Muscle of leg (tissue), 11 donors: ENCODE results near the gene LRTM2. TPM values are rescaled to one million over a fixed set of nuclear protein-coding genes. Genes with fewer than 3 reads are reported as not detected.

Experiments
- DNase-seq: peaks from one replicate; pipeline ENCODE4 v3.0.0; 2013
- H3K27ac ChIP-seq: one replicate; pipeline ENCODE4 v1.5.1; 2013; ENCODE audit warnings: mild to moderate bottlenecking, low read length, control low read depth
- H3K27me3 ChIP-seq: one replicate; pipeline ENCODE4 v1.6.1; 2013; ENCODE audit warnings: low read length; ENCODE audit not compliant: control insufficient read depth, insufficient read depth
- H3K36me3 ChIP-seq: one replicate; pipeline ENCODE4 v1.6.1; 2013; ENCODE audit warnings: low read length; ENCODE audit not compliant: control insufficient read depth, insufficient read depth
- H3K4me1 ChIP-seq: one replicate; pipeline ENCODE4 v1.6.1; 2013; ENCODE audit warnings: low read length; ENCODE audit not compliant: control insufficient read depth, insufficient read depth
- H3K4me3 ChIP-seq: one replicate; pipeline ENCODE4 v1.5.1; 2013; ENCODE audit warnings: low read length, control low read depth
- H3K9me3 ChIP-seq: replicated peaks from 2 replicates; pipeline ENCODE4 v1.6.1; 2013; ENCODE audit warnings: low read depth, low read length; ENCODE audit not compliant: control insufficient read depth
- WGBS: methylation state at CpG from one replicate; pipeline ENCODE4 v1.1.5; 2013; ENCODE audit warnings: missing lambda C conversion rate; ENCODE audit not compliant: insufficient coverage; 5-methylcytosine and 5-hydroxymethylcytosine counted together
- polyA plus RNA-seq, 8 donors: library from polyadenylated mRNA; unstranded; fragments of 120-200 nt; gene quantifications; one replicate each; pipeline versions ENCODE4 v1.2.1 to v1.2.3, GENCODE V29; 2013; ENCODE audit warnings: inconsistent platforms in 1 of 8, low replicate concordance in 1 of 8; ENCODE audit not compliant: insufficient read length in 8 of 8, insufficient read depth in 1 of 8
- total RNA-seq: library from RNA; stranded (reverse); fragments of 120-200 nt; gene quantifications from one replicate; pipeline ENCODE4 v1.2.4, GENCODE V29; 2013

Gene LRTM2
- total and polyA plus RNA-seq, 9 donors = 0.09 to 0.58 (median 0.21) TPM

DNA sequence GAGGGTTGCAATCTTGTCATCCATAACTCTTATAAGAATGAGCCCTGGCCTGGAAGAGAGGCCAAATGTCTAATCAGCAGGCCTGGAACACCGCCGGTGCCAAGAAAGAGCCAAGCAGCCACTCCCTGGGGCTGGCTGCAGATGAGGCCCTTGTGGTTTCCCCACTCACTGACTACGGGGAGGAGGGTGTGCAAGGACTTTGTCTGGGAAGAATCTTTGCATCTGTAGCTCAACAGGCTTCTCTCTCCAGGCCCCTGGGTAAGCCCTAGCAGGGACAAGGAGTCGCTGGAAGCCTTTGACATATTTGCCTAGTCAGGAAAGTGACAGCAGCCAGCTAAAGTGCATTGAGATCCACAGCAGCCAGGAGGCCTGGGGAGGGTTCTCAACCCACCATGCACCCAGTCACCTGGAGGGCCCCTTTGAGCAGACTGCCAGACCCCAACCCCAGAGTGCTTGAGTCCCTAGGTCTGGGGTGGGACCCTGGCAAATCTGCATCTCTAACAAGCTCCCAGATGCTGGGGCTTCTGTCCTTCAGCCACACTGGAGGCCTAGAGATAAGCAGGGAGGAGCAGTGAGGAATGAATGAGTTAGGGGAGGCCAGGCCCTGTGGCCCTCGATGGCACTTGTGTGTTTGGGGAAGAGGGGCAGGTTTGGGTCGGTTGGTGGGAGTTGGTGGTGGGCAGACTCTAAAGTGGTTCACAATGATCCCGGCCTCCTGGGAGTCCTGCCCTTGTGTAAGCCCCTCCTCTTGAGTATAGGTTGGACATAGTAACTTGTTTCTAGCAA lies 13.9 kb upstream of the LRTM2 start:
- Histone ChIP-seq H3K9me3 (no peaks in the 10 kb centered on the region), H3K36me3 (no peaks in the 10 kb centered on the region), H3K27ac (peak overlapping the region; percentile 13), H3K4me3 (no peak overlapping the region), H3K27me3 (no peaks in the 10 kb centered on the region), H3K4me1 (peaks cover 19% of the 10 kb centered on the region)
- WGBS = 68% methylated on average over 5 of the region's 7 CpGs
- no peak for DNase-seq

DNA sequence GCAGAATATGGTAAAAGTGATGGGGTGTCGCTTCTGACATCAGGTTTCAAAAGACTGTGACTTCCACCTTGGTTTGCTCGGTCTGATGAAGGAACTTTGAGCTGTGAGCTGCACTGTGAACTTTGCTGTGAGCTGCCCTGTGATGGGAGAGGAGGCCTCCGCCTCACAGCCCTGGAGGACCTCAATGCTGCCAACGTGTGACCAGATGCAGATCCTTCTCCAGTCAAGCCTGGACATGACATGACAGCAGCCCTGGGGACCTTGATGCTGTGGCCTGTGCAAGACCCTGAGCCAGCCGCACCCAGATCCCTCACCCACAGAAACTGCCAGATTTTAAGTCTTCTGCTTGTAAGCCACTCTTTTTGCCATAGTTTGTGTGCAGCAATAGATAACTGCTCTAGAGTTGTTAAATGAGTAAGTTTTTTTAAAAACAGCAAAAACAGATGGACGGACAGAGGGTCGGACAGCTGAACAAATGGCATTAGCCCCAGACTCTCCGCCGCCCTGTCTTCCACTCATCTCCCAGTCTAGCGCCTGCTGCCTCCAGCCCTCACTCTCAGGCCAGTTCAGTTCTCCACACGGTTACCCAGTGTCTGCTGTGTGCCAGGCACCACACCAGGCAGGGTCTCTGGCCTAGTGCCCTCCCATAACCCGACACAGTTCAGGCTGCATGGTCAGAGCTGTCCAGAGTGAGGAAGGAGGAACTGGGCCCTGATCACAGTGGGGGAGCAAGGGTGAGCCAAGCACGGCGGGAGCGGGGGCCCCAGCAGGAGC lies 13.1 kb upstream of the LRTM2 start:
- DNase-seq = no peak
- WGBS = 81% methylated on average over 12 of the region's 15 CpGs
- Histone ChIP-seq H3K27me3 (no peaks in the 10 kb centered on the region), H3K4me3 (no peak overlapping the region), H3K27ac (no peak overlapping the region), H3K9me3 (no peaks in the 10 kb centered on the region), H3K4me1 (peaks cover 19% of the 10 kb centered on the region), H3K36me3 (no peaks in the 10 kb centered on the region)

DNA sequence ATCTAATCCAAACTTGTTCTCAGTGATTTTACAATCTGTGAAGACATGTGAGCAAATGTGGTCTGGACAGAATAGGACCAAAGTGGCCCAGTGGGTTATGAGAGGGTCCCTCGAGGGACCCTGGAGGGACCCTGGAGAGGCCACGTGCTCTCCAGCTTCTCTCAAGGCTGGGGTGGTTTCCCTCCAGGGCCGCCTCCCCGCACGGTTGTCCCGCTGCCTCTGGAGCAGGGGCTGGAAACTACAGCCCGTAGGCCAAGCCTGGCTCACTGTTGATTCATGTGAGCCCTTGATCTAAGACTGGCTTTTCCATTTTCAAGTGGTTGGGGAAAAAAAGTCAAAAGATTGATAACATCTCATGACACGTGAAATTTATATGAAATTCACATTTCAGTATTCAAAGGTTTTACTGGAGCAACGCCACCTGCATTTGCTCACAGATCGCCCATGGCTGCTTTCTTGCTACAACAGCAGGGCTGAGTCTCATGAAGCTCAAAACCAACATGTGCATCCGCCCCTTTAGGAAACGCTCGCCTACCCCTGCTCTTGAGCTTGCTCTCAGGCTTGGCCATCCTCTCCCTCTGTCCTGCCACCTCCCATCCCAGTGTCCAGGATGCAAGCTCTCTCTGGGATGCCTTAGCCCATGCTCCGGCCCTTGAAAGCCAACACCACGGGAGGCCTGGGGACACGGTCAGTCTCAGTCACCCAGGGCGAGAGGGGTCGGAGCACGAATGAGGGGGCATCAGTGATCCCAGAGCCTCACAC lies 12.1 kb upstream of the LRTM2 start:
- peaks cover 3% of the 10 kb centered on the region for H3K27me3 ChIP-seq
- no peak overlapping the region for H3K4me3 ChIP-seq
- no peaks in the 10 kb centered on the region for H3K9me3 ChIP-seq
- no peak for DNase-seq
- H3K36me3 ChIP-seq = no peaks in the 10 kb centered on the region
- peaks cover 19% of the 10 kb centered on the region for H3K4me1 ChIP-seq
- H3K27ac ChIP-seq = no peak overlapping the region
- 77% methylated on average over 15 of the region's 19 CpGs for WGBS

- H3K27me3 ChIP-seq = peaks cover 9% of the 10 kb centered on the region
- H3K4me3 ChIP-seq = no peak overlapping the region
- H3K36me3 ChIP-seq = no peaks in the 10 kb centered on the region
- H3K27ac ChIP-seq = no peak overlapping the region
- DNase-seq = no peak
- no peaks in the 10 kb centered on the region for H3K9me3 ChIP-seq
- 83% methylated on average over 18 of the region's 22 CpGs for WGBS
- H3K4me1 ChIP-seq = peaks cover 19% of the 10 kb centered on the region
Measured at GRCh38 chr12:1808798-1809480, 11.4 kb upstream of the LRTM2 start.

DNA sequence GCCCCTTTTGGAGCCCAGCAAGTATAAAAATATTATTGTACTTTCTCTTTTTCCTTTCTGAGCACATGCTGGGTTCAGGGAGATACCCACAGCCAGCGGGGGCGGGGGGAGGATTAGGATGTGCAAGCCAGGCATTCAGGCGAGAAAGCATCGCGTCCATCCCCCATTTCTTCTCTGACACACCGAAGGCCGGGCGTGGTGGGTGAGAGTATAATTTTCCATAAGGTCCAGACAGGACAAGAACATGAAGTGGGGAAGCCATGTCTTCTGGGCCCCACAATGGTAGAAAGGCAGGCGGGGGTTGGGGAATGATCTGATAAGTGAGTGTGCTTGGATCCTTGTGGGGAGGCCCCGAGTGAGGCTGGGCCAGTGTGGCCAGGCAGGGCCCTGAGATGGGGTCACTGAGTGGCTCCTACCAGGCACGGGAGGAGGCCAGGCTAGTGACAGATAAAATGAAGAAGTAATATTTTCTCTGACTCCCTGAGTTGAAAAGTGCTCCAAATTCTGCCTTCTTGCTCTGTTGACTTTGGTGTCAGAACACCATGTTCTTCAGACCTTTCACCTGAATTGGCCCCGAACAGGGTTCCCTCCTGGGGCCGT lies 10.7 kb upstream of the LRTM2 start:
- WGBS = 84% methylated on average over 5 of the region's 13 CpGs
- Histone ChIP-seq H3K4me3 (no peak overlapping the region), H3K36me3 (no peaks in the 10 kb centered on the region), H3K27me3 (peaks cover 14% of the 10 kb centered on the region), H3K27ac (no peak overlapping the region), H3K9me3 (no peaks in the 10 kb centered on the region), H3K4me1 (peaks cover 16% of the 10 kb centered on the region)
- no peak for DNase-seq

- Histone ChIP-seq H3K4me1 (peaks cover 13% of the 10 kb centered on the region), H3K27ac (no peak overlapping the region), H3K9me3 (no peaks in the 10 kb centered on the region), H3K4me3 (no peak overlapping the region), H3K36me3 (no peaks in the 10 kb centered on the region), H3K27me3 (peaks cover 14% of the 10 kb centered on the region)
- WGBS = 82% methylated on average over 13 of the region's 21 CpGs
- DNase-seq = no peak
Measured at GRCh38 chr12:1810201-1810930, 10.0 kb upstream of the LRTM2 start.

DNA sequence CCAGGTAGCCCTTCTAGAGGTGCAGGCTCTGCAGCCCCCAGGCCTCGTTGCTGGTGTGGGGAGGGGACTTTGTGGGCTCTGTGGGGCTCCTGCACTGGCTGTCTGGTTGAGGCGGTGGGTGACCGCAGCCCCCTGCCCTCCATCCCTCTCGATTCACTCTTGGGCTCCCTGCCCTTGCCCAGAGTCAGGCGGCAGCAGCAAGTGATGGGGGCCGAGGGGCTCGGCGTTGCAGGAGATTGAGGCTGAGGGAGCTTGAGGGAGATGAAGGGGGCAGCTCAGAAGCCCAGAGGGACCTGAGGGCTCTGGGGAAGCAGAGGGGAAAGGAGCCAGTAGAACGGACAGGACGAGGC lies 9.5 kb upstream of the LRTM2 start:
- Histone ChIP-seq H3K9me3 (no peaks in the 10 kb centered on the region), H3K27me3 (peaks cover 14% of the 10 kb centered on the region), H3K36me3 (no peaks in the 10 kb centered on the region), H3K4me1 (peaks cover 10% of the 10 kb centered on the region), H3K4me3 (no peak overlapping the region), H3K27ac (no peak overlapping the region)
- DNase-seq = no peak
- 77% methylated on average over 8 of the region's 10 CpGs for WGBS

DNA sequence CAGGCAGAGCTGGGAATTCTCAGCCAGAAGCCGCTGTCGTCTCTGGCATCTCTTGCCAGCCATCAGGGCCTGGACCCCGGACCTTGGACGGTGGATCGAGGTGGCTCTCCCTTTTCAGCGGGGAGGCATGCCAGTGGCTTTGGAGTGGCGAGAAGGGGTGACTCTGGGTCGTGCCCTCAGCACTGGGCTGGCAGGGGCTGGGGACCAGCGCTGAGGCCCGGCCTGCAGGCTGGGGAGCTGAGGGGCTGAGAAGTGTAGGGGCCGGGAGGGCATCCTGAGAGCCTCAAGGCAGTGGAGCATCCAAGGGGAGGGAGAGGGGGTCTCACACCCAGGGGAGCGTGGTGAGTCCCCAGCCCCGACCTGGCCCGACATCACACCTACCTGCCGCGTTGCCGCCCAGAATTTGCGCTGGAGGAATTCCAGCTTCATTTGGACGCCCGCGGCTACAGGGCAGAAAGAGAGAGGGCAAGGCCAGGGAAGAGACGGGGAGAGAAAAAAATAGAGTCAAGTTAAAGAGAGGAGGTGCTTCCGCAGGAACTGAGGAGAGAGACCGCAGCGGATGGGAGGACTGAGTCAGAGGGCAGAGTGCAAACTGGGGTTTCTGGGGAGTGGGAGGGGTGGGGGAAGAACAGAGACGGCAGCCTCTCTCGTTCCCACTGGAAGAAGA lies 9.0 kb upstream of the LRTM2 start:
- H3K9me3 ChIP-seq = no peaks in the 10 kb centered on the region
- H3K27me3 ChIP-seq = peaks cover 16% of the 10 kb centered on the region
- no peak overlapping the region for H3K4me3 ChIP-seq
- H3K27ac ChIP-seq = no peak overlapping the region
- 74% methylated on average over 21 of the region's 27 CpGs for WGBS
- H3K36me3 ChIP-seq = no peaks in the 10 kb centered on the region
- H3K4me1 ChIP-seq = peaks cover 10% of the 10 kb centered on the region
- DNase-seq = no peak

DNA sequence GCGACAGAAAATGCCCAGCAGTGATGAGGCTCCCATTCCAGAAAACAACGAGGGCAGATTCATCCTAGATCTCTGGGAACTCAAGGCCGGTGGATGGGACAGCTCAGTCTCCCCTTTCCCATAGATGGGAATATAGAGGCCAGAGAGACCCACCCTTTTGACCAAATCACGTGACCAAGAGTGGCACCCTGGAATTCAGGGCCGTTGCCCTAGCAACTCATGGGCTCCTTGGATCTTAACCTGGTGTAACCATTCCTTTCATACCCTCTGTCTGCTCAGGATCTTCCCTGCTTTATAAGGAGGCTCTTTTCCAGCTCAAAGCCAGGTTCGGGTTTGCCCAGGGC lies 8.4 kb upstream of the LRTM2 start:
- 90% methylated on average over 4 of the region's 6 CpGs for WGBS
- peaks cover 11% of the 10 kb centered on the region for H3K4me1 ChIP-seq
- no peak overlapping the region for H3K27ac ChIP-seq

More for the DNA sequence above, 8.4 kb upstream of the LRTM2 start:
- Histone ChIP-seq H3K36me3 (no peaks in the 10 kb centered on the region), H3K4me3 (no peak overlapping the region), H3K9me3 (no peaks in the 10 kb centered on the region), H3K27me3 (peaks cover 17% of the 10 kb centered on the region)
- DNase-seq = no peak
